Endothelial cell of umbilical vein (primary cell): ENCODE measurements around the gene RTKN. TPM values are rescaled to one million over a fixed set of nuclear protein-coding genes. Genes with fewer than 3 reads are reported as not detected.

ENCODE experiments used
- Bru-seq: library from RNA; stranded (reverse); fragments of 400-500 nt; gene quantifications from one replicate; lab custom pipeline; 2021; lab: Mats Ljungman, UMichigan
- BruChase-seq, 2 experiments: library from RNA; stranded (reverse); fragments of 400-500 nt; gene quantifications; one replicate each; lab custom pipeline; 2021; lab: Mats Ljungman, UMichigan
- BruUV-seq: library from RNA; stranded (reverse); fragments of 400-500 nt; replicated peaks from 2 replicates; lab custom pipeline; 2021; lab: Mats Ljungman, UMichigan
- CTCF ChIA-PET: fragments of 300-600, 350-600 bp; sonication (Branson Sonifier 250); formaldehyde crosslinking; loops from one replicate; lab custom pipeline; 2021; ENCODE audit warnings: antibody characterized with exemption, inconsistent platforms; lab: Charles Lee
- POLR2A ChIA-PET: fragments of 300-600, 350-600 bp; sonication (Branson Sonifier 250); formaldehyde crosslinking; loops from one replicate; lab custom pipeline; 2021; ENCODE audit warnings: antibody characterized with exemption, inconsistent platforms; lab: Charles Lee
- DNase-seq: peaks from one replicate; pipeline ENCODE4 v3.0.0-alpha.2; 2011; ENCODE audit warnings: low read depth, low spot score
- FAIRE-seq: peaks from 2 replicates; lab custom pipeline; 2011; peaks lifted over from hg19 to GRCh38; lab: Jason Lieb, UNC
- H2AFZ ChIP-seq: 2 replicates; pipeline ENCODE4 v1.6.0; 2012; ENCODE audit warnings: low read depth, low read length, control low read depth, inconsistent platforms
- H3K27ac ChIP-seq: 2 replicates; pipeline ENCODE4 v1.5.1; 2011; ENCODE audit warnings: low read depth, mild to moderate bottlenecking, control low read depth, low read length, moderate library complexity; ENCODE audit not compliant: insufficient read depth
- H3K27me3 ChIP-seq, 2 experiments: 2 replicates each; pipeline versions ENCODE4 v1.6.0 to v1.6.1; 2011; ENCODE audit warnings: low read length in 2 of 2, mixed read lengths in 1 of 2; ENCODE audit not compliant: control insufficient read depth in 2 of 2, insufficient read depth in 2 of 2
- H3K36me3 ChIP-seq, 2 experiments: 2 replicates in 1 of 2; 3 replicates in 1 of 2; pipeline ENCODE4 v1.5.1; 2011; ENCODE audit warnings: low read length in 2 of 2, mild to moderate bottlenecking in 1 of 2, moderate library complexity in 1 of 2; ENCODE audit not compliant: control insufficient read depth in 2 of 2, insufficient read depth in 2 of 2; ENCODE audit errors: extremely low read depth in 1 of 2
- H3K4me1 ChIP-seq: 3 replicates; pipeline ENCODE4 v1.5.1; 2011; ENCODE audit warnings: mild to moderate bottlenecking, low read length; ENCODE audit not compliant: control insufficient read depth, insufficient read depth; ENCODE audit errors: extremely low read depth
- H3K4me2 ChIP-seq: 2 replicates; pipeline ENCODE4 v1.6.1; 2011; ENCODE audit warnings: low read length, control low read depth, mixed read lengths; ENCODE audit not compliant: insufficient read depth
- H3K4me3 ChIP-seq, 3 experiments: fragments of 200-600 bp in 1 of 3; sonication (generic), shearing (Covaris generic) in 1 of 3; replicated peaks in 1 of 3; 2 replicates each; pipeline ENCODE4 v1.5.1; 2011 to 2016; ENCODE audit warnings: control low read depth in 3 of 3, low read length in 3 of 3, mild to moderate bottlenecking in 2 of 3, inconsistent platforms in 1 of 3, low read depth in 1 of 3, moderate library complexity in 1 of 3; ENCODE audit not compliant: insufficient read depth in 1 of 3
- H3K79me2 ChIP-seq: 2 replicates; pipeline ENCODE4 v1.6.0; 2012; ENCODE audit warnings: low read length, inconsistent platforms; ENCODE audit not compliant: control insufficient read depth, insufficient read depth
- H3K9ac ChIP-seq: replicated peaks from 2 replicates; pipeline ENCODE3; 2011; ENCODE audit warnings: low read length, control low read depth; ENCODE audit not compliant: insufficient read depth; ENCODE audit errors: extremely low read depth
- H3K9me1 ChIP-seq: replicated peaks from 3 replicates; pipeline ENCODE4 v1.6.0; 2011; ENCODE audit warnings: mild to moderate bottlenecking, low read length; ENCODE audit not compliant: control insufficient read depth, insufficient read depth; ENCODE audit errors: extremely low read depth
- H3K9me3 ChIP-seq: replicated peaks from 2 replicates; pipeline ENCODE4 v1.5.1; 2012; ENCODE audit warnings: low read length, inconsistent platforms; ENCODE audit not compliant: control insufficient read depth, insufficient read depth
- H4K20me1 ChIP-seq: replicated peaks from 2 replicates; pipeline ENCODE3; 2011; ENCODE audit warnings: mild to moderate bottlenecking, low read length; ENCODE audit not compliant: control insufficient read depth, insufficient read depth; ENCODE audit errors: extremely low read depth
- EZH2 ChIP-seq: IDR thresholded peaks from 2 replicates; pipeline ENCODE4 v1.6.1; 2012; ENCODE audit warnings: borderline replicate concordance, low read depth, mild to moderate bottlenecking, moderate library complexity, low read length, inconsistent platforms; ENCODE audit not compliant: severe bottlenecking
- JUN ChIP-seq: IDR thresholded peaks from 2 replicates; pipeline ENCODE4 v1.6.1; 2011; ENCODE audit warnings: borderline replicate concordance, low read depth; ENCODE audit not compliant: insufficient read length, insufficient read depth
- MYC ChIP-seq: IDR thresholded peaks from one replicate; pipeline ENCODE4 v1.6.1; 2011; ENCODE audit warnings: mild to moderate bottlenecking, low read depth, low read length
- POLR2AphosphoS5 ChIP-seq: IDR thresholded peaks from 2 replicates; pipeline ENCODE4 v1.6.1; 2012; ENCODE audit warnings: low read depth, mild to moderate bottlenecking, control low read depth, low read length, moderate library complexity; ENCODE audit not compliant: insufficient read depth
- dilution Hi-C: fragments of 300-500 bp; cut with MboI; formaldehyde crosslinking; loops from one replicate; pipeline ENCODE4 v1.15.0; 2019; ENCODE audit warnings: low sequenced_read_pairs; ENCODE audit not compliant: extremely low pct_ligation_motif_present
- intact Hi-C: fragments of 100-400 bp; cut with micrococcal nuclease; formaldehyde crosslinking; loops from one replicate; pipeline ENCODE4 v1.10.0; 2022
- long read RNA-seq: library from polyadenylated mRNA; stranded (forward); transcript quantifications from one replicate; pipeline ENCODE4 v2.0.0, GENCODE V29; 2021
- polyA minus RNA-seq, 3 experiments: library from RNA; depleted of rRNA, polyadenylated mRNA; stranded (reverse); fragments of >200 nt; gene quantifications; 1 replicate in 1 of 3; 2 replicates in 2 of 3; pipeline ENCODE4 v1.2.3, GENCODE V29; 2011
- polyA plus RNA-seq, 4 experiments: library from polyadenylated mRNA; depleted of rRNA in 3 of 4; stranded (reverse) in 3 of 4; unstranded in 1 of 4; fragments of >200 nt; gene quantifications; 2 replicates each; pipeline versions ENCODE4 v1.2.1 to v1.2.3, GENCODE V29; 2011 to 2012; ENCODE audit warnings: missing spikeins in 1 of 4
- total RNA-seq: library from RNA; stranded (reverse); gene quantifications from 2 replicates; pipeline ENCODE4 v1.2.3, GENCODE V29; 2021

Gene RTKN, protein sequence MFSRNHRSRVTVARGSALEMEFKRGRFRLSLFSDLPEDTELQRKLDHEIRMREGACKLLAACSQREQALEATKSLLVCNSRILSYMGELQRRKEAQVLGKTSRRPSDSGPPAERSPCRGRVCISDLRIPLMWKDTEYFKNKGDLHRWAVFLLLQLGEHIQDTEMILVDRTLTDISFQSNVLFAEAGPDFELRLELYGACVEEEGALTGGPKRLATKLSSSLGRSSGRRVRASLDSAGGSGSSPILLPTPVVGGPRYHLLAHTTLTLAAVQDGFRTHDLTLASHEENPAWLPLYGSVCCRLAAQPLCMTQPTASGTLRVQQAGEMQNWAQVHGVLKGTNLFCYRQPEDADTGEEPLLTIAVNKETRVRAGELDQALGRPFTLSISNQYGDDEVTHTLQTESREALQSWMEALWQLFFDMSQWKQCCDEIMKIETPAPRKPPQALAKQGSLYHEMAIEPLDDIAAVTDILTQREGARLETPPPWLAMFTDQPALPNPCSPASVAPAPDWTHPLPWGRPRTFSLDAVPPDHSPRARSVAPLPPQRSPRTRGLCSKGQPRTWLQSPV
- 19.8 and 20.0 TPM in 2 replicates for total RNA-seq
- polyA plus RNA-seq: 20.7 and 27.5 TPM in 2 replicates
- polyA plus RNA-seq (2011; cell fraction: cytosol; rRNA removed): 11.3 and 13.3 TPM in 2 replicates
- polyA plus RNA-seq (2011; cell fraction: nucleus; rRNA removed): 51.6 and 64.1 TPM in 2 replicates
- polyA plus RNA-seq (2012): 7.1 and 11.5 TPM in 2 replicates
- 28.3 and 29.1 TPM in 2 replicates for polyA minus RNA-seq
- polyA minus RNA-seq (2011; cell fraction: cytosol; rRNA and poly(A)+ RNA removed): 4.0 TPM
- 14.6 and 21.6 TPM in 2 replicates for polyA minus RNA-seq (2011; cell fraction: nucleus; rRNA and poly(A)+ RNA removed)
- Bru-seq, nascent RNA: percentile 49 among the genes with signal in this experiment
- percentile 50 among the genes with signal in this experiment for BruChase-seq, experiment 1, labeled RNA remaining after a 6-hour chase
- BruChase-seq, experiment 2, labeled RNA remaining after a 2-hour chase: percentile 50 among the genes with signal in this experiment
- long read RNA-seq, transcript RTKN-201 (12 exons, 2,220 nt): major isoform, 11 of 32 reads
- long read RNA-seq, transcript RTKN-203 (13 exons, 2,646 nt): minor isoform, 7 of 32 reads
- long read RNA-seq, partial matches to known transcripts: 2 of 32 reads
- long read RNA-seq, other reads (novel, unspliced or antisense): 12 of 32 reads

DNA sequence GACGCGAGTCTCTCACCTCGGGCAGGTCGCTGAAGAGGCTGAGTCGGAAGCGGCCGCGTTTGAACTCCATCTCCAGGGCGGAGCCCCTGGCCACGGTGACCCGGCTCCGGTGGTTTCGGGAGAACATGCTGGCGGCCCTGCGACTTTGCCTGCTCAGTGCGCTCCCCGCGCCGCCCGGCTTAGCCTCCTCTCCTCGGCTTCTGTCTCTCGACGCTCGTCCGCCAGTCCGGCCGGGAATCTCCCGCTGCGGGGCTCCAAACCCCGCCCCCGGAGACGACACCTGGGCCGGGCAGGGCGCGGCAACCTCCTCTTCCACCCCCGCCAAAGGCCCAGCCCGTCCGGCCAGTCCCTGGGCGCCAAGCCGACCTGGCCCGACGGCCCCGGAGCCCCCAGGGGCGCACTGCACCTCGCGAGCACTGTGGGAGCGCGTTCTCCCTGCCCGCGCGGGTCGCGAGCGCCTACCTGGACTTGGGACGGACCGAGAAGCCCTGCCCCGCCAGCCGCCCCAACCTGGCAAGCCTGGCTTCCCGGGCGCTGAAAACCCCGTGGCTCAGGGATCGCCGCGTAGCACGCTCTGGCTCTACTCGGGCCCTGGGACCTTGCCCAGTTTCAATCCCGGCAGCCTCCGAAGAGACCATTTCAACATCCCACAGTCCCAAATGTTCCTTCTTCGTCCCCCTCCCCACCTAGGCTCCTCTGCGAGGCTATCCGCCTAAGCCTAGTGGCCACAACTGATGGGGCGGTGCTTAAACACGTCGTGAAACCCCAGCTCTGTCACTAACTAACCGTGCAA is at the start of gene RTKN:
Gene RTKN (minus strand): TSS at position 248 of the 793 bp plus-strand sequence. CDS start 121 bp downstream, at position 127.
- no peak for FAIRE-seq

More for the DNA sequence above, at the start of gene RTKN:
- no peaks in the 10 kb centered on the region for H3K9me1 ChIP-seq
- peaks cover 27% of the 10 kb centered on the region for H3K4me1 ChIP-seq
- TF ChIP-seq MYC (no peak), POLR2AphosphoS5 (no peak), EZH2 (peak; percentile 98), JUN (no peak)
- H3K27ac ChIP-seq: no peak within 1 kb of the TSS
- H3K9me3 ChIP-seq: no peaks in the 10 kb centered on the region
- no peaks in the 10 kb centered on the region for H3K79me2 ChIP-seq
- no TSS peak for BruUV-seq
- H3K27me3 ChIP-seq: peaks cover 18 to 32% of the 10 kb centered on the region in 2 experiments
- H4K20me1 ChIP-seq: no peaks in the 10 kb centered on the region
- peak within 1 kb of the TSS in 2 of 3 experiments; percentile 14 to 15 for H3K4me3 ChIP-seq
- H2AFZ ChIP-seq: peak within 1 kb of the TSS; percentile 38
- peak within 1 kb of the TSS; percentile 18 for H3K9ac ChIP-seq
- DNase-seq: no peak
- CTCF ChIA-PET: no interaction called here
- dilution Hi-C loops: no loop called here
- POLR2A ChIA-PET: no interaction called here
- H3K4me2 ChIP-seq: peak within 1 kb of the TSS; percentile 48
- intact Hi-C loops: no loop called here
- H3K36me3 ChIP-seq: no peaks in the 10 kb centered on the region
